ENCODE data around the gene KRT85. TPM values are rescaled to one million over a fixed set of nuclear protein-coding genes. Genes with fewer than 3 reads are reported as not detected.

Gene KRT85
- total and polyA plus RNA-seq, 2 of the 4 experiments (the other 2 are of a cell fraction), result not detected

DNA sequence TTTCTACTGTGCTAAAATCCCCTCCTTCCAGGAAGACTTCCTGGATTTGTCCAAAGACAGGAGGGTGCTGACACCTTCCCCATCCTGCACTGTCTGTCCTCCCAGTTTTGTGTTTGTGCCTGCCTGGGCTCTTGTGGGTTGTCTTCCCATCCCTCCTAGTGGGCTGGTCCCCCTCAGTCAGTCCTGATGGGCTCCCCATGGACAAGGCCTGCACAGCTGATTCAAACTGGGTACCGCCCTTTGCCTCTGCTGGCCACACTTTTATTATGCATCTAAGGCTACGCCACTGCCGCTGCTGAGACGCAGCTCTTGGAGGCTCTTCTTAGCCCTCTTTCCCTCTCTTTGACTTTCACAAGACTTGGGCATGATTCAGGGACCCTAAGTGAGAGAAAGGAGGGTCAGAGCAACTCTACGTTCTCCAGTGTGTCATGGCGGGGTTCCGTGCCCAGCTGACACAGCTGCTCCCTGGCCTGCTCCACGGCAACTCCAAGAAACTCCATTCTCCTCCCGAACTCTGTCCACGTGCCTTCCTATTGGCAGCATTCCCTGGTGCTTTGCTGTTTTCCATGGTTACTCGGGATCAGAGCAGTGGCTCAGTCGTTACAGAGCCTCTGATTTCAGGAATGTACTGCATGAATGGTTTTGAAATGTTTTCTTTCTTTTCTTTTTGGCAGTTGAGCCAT lies 3.8 kb upstream of the KRT85 start:
- no peaks in the 10 kb centered on the region for H4K20me1 ChIP-seq (ENCODE audit: insufficient read depth, low read length)
- no peak overlapping the region for H4K5ac ChIP-seq (ENCODE audit: low read depth, low read length)
- H2BK5ac ChIP-seq (ENCODE audit: low read depth, low read length, poor library complexity, severe bottlenecking), result no peak overlapping the region
- H3K9me3 ChIP-seq (ENCODE audit: control insufficient read depth, insufficient read depth, low read length), result no peaks in the 10 kb centered on the region
- no peak overlapping the region for H3K14ac ChIP-seq (replicated peaks; ENCODE audit: low read depth, low read length)
- no peak overlapping the region for H3K56ac ChIP-seq (ENCODE audit: extremely low read depth, insufficient read depth, low read length)
- H3K4me1 ChIP-seq (ENCODE audit: control insufficient read depth, insufficient read depth, low read length), result no peaks in the 10 kb centered on the region
- no peak overlapping the region for H3K4ac ChIP-seq (ENCODE audit: low read depth, low read length)
- H3K4me2 ChIP-seq (ENCODE audit: low read depth, low read length), result no peak overlapping the region
- intact Hi-C loops (cut with micrococcal nuclease) (loop anchor here (5.0 kb wide), 1 partner anchor 611 kb away; no protein-coding TSS in a partner anchor), in situ Hi-C loops (cut with MboI; ENCODE audit: low sequenced_read_pairs) (loop anchor here (5.0 to 10.0 kb wide), 2 partner anchors 506 to 614 kb away; no protein-coding TSS in a partner anchor), dilution Hi-C loops (cut with HindIII; ENCODE audit: low sequenced_read_pairs, unreplicated experiment) (no loop called here)
- peaks cover 3% of the 10 kb centered on the region; the same call in 1 of the 2 replicates for H3K9me1 ChIP-seq (ENCODE audit: insufficient read depth, low read length)
- H2BK15ac ChIP-seq (ENCODE audit: low read depth, low read length), result no peak overlapping the region
- H3K27me3 ChIP-seq (ENCODE audit: control insufficient read depth, insufficient read depth, low read length), result peaks cover 40% of the 10 kb centered on the region
- no peak overlapping the region for H3K9ac ChIP-seq (ENCODE audit: low read depth, low read length)
- H3K27ac ChIP-seq (ENCODE audit: insufficient read depth, low read length), result no peak overlapping the region
- ChIA-PET CTCF (interaction anchor here (4.1 kb wide), 1 partner anchor 510 kb away, joined by 41 read pairs; no protein-coding TSS in a partner anchor), POLR2A (ENCODE audit: unreplicated experiment) (no interaction called here)
- no TSS peak for BruUV-seq (replicated peaks)
- no peak overlapping the region for H3K4me3 ChIP-seq (ENCODE audit: insufficient read depth, low read depth, low read length)
- DNase-seq, result peak; percentile 46
- H2AK5ac ChIP-seq (ENCODE audit: low read depth, low read length), result no peak overlapping the region
- H3K18ac ChIP-seq (ENCODE audit: low read depth, low read length), result no peak overlapping the region
- H3K23ac ChIP-seq (ENCODE audit: low read depth, low read length), result no peak overlapping the region
- peak overlapping the region; percentile 38 for H2AFZ ChIP-seq (replicated peaks; ENCODE audit: low read length, poor library complexity)
- no peak for TF ChIP-seq MAFK (IDR thresholded peaks at IDR 0.05; ENCODE audit: low read depth, low read length)
- TF ChIP-seq, protein P1, sequence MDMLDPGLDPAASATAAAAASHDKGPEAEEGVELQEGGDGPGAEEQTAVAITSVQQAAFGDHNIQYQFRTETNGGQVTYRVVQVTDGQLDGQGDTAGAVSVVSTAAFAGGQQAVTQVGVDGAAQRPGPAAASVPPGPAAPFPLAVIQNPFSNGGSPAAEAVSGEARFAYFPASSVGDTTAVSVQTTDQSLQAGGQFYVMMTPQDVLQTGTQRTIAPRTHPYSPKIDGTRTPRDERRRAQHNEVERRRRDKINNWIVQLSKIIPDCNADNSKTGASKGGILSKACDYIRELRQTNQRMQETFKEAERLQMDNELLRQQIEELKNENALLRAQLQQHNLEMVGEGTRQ (IDR thresholded peaks at IDR 0.05; ENCODE audit: low read depth, low read length), result peak; percentile 61; the same call in 1 of the 2 replicates
- H3K79me1 ChIP-seq (ENCODE audit: low read depth in 1 of 2, low read length in 2 of 2), result no peaks in the 10 kb centered on the region
- peak; percentile 74 for ATAC-seq (ENCODE audit: low read depth)
- H4K91ac ChIP-seq (ENCODE audit: insufficient read depth, low read depth, low read length), result no peak overlapping the region
- no peak overlapping the region for H2BK20ac ChIP-seq (ENCODE audit: low read depth, low read length)
- no peak overlapping the region for H2AK9ac ChIP-seq (replicated peaks; ENCODE audit: low read depth, low read length, poor library complexity)
- H4K8ac ChIP-seq (ENCODE audit: low read depth in 2 of 2, low read length in 2 of 2), result no peak overlapping the region
- no peak overlapping the region for H2BK120ac ChIP-seq (ENCODE audit: low read depth, low read length)
- no peaks in the 10 kb centered on the region for H3K36me3 ChIP-seq (ENCODE audit: control insufficient read depth, insufficient read depth, low read length)
- WGBS, 2 experiments (ENCODE audit: extremely low coverage in 2 of 2, insufficient read length in 1 of 2), result 15% methylated on average over 2 of the region's 12 CpGs; no CpG with 5 or more reads in 1 of the 2 experiments
